Chondrocyte (in vitro differentiated cells): Measurements from ENCODE around the gene FAM185A. TPM values are rescaled to one million over a fixed set of nuclear protein-coding genes. Genes with fewer than 3 reads are reported as not detected.

Experiments
- DNase-seq: peaks from one replicate; pipeline ENCODE4 v3.0.0; 2021; ENCODE audit warnings: mixed read lengths, low spot score
- H3K27ac Mint-ChIP-seq: one replicate; pipeline ENCODE4 v1.8.0; 2021; ENCODE audit warnings: mild to moderate bottlenecking, moderate library complexity, mixed read lengths; ENCODE audit not compliant: unreplicated experiment
- H3K27me3 Mint-ChIP-seq: 2 replicates; pipeline ENCODE4 v1.8.0; 2021; ENCODE audit warnings: low read depth, mixed read lengths
- H3K36me3 Mint-ChIP-seq: 2 replicates; pipeline ENCODE4 v1.8.0; 2021; ENCODE audit warnings: low read depth, mixed read lengths
- H3K4me1 Mint-ChIP-seq: 2 replicates; pipeline ENCODE4 v1.8.0; 2021; ENCODE audit warnings: low read depth, mild to moderate bottlenecking, mixed read lengths
- H3K4me3 Mint-ChIP-seq: one replicate; pipeline ENCODE4 v1.8.0; 2021; ENCODE audit warnings: mild to moderate bottlenecking, moderate library complexity, mixed read lengths; ENCODE audit not compliant: unreplicated experiment
- H3K9me3 Mint-ChIP-seq: 2 replicates; pipeline ENCODE4 v1.8.0; 2021; ENCODE audit warnings: low read depth, mixed read lengths
- total RNA-seq: library from RNA; stranded (reverse); gene quantifications from 3 replicates; pipeline ENCODE4 v1.2.1, GENCODE V29; 2021
- TF ChIP-seq, protein P1 (sequence below): fragments of 200-600 bp; sonication (generic); IDR thresholded peaks from 2 replicates; pipeline ENCODE4 v1.5.0; 2021; ENCODE audit warnings: antibody characterized with exemption, mild to moderate bottlenecking, moderate library complexity

FAM185A gene
- total RNA-seq, 1 donor from 2014 or later: 5.6 TPM

DNA sequence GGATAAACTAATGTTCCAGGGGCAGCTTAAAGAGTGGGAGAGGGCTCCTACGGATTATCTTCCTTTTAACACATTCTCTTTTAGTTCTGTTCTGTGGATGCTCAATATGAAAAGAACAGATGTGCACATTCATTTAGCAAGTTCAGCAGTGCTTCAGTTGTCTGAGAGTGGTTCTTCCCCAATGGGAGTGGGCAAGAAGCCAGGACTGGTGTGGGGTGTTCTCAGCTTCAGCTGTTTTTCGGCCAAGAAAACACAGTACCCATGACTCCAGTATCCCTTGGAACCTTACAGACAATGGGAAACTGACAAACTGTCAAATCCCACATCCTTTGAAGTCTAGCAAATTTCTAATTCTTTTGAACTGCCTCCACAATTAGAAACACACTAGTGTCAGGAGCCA lies 92.5 kb downstream of the FAM185A start:
- TF ChIP-seq, protein P1, sequence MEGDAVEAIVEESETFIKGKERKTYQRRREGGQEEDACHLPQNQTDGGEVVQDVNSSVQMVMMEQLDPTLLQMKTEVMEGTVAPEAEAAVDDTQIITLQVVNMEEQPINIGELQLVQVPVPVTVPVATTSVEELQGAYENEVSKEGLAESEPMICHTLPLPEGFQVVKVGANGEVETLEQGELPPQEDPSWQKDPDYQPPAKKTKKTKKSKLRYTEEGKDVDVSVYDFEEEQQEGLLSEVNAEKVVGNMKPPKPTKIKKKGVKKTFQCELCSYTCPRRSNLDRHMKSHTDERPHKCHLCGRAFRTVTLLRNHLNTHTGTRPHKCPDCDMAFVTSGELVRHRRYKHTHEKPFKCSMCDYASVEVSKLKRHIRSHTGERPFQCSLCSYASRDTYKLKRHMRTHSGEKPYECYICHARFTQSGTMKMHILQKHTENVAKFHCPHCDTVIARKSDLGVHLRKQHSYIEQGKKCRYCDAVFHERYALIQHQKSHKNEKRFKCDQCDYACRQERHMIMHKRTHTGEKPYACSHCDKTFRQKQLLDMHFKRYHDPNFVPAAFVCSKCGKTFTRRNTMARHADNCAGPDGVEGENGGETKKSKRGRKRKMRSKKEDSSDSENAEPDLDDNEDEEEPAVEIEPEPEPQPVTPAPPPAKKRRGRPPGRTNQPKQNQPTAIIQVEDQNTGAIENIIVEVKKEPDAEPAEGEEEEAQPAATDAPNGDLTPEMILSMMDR: no peak
- Mint-ChIP-seq H3K27me3 (no peaks in the 10 kb centered on the region), H3K9me3 (no peaks in the 10 kb centered on the region), H3K27ac (no peak overlapping the region), H3K36me3 (no peaks in the 10 kb centered on the region), H3K4me1 (peaks cover 29% of the 10 kb centered on the region), H3K4me3 (no peak overlapping the region)
- DNase-seq: no peak

DNA sequence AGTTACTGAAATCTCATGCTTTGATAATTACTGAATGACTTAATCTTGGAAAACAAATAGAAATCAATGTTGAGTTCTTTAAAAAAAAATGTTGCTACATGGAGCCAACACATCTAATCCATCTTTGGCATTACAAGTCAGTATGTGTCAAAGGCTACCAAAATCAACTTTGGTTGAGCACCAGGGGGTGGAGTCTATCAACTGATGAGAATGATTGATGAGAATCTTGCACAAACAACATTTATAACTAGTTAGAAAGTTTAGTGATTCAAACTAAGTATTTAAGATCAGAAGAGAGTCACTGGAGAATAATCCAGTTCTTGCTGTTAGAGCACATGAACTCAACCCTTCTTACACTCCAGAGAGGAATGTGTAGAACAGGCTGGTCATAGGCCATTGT lies 93.5 kb downstream of the FAM185A start:
- Mint-ChIP-seq H3K27ac (no peak overlapping the region), H3K4me3 (no peak overlapping the region), H3K4me1 (peaks cover 19% of the 10 kb centered on the region), H3K36me3 (no peaks in the 10 kb centered on the region), H3K9me3 (no peaks in the 10 kb centered on the region), H3K27me3 (no peaks in the 10 kb centered on the region)
- TF ChIP-seq, protein P1: no peak
- no peak for DNase-seq

- no peak overlapping the region for H3K27ac Mint-ChIP-seq
- H3K4me1 Mint-ChIP-seq: peaks cover 11% of the 10 kb centered on the region
- DNase-seq: no peak
- no peaks in the 10 kb centered on the region for H3K9me3 Mint-ChIP-seq
- no peaks in the 10 kb centered on the region for H3K36me3 Mint-ChIP-seq
- H3K27me3 Mint-ChIP-seq: no peaks in the 10 kb centered on the region
- TF ChIP-seq, protein P1: no peak
- H3K4me3 Mint-ChIP-seq: no peak overlapping the region
These were observed 95.1 kb downstream of the FAM185A start for GRCh38 chr7:102843850-102844249.

DNA sequence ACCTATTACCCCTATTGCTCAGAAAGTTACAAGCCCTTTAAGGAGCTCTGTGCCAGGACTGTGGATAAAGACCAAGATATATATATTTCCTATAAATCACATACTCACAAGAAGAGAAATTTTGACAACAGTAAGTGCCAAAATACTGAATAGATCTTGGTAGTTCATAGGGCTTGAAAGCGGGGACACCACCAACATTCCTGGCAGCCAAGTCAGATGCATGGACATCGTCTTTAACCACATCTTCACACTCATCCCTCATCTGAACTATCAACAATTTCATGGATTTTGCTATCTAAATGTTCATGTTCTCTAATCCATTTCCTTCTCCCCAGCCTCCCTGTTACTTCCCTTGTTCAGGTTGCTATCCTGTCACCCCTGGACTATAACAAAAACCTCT lies 96.5 kb downstream of the FAM185A start:
- H3K9me3 Mint-ChIP-seq: no peaks in the 10 kb centered on the region
- H3K4me1 Mint-ChIP-seq: peaks cover 5% of the 10 kb centered on the region
- no peaks in the 10 kb centered on the region for H3K27me3 Mint-ChIP-seq
- TF ChIP-seq, protein P1: no peak
- H3K36me3 Mint-ChIP-seq: no peaks in the 10 kb centered on the region
- no peak for DNase-seq
- H3K4me3 Mint-ChIP-seq: no peak overlapping the region
- no peak overlapping the region for H3K27ac Mint-ChIP-seq

DNA sequence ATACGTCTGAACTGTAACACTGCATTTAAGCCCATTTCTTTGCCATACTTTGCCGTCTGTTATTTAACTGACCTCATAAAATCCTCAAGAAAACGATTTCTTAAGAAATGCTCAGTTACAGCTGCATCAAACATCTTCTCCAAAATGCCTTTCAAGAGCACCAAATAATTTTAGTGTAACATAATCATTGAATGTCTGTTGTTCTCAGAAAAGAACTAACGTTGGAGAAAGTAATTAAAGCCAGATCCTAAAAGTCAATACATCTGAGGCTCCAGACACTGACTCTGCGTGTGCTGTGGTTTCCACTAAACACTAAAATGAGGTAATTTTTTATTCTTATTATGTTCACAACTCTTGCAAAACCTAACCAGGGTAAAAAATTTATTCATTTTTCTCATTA lies 100.3 kb downstream of the FAM185A start:
- Mint-ChIP-seq H3K4me3 (no peak overlapping the region), H3K27ac (no peak overlapping the region), H3K4me1 (no peaks in the 10 kb centered on the region), H3K27me3 (no peaks in the 10 kb centered on the region), H3K36me3 (no peaks in the 10 kb centered on the region), H3K9me3 (peaks cover 5% of the 10 kb centered on the region)
- no peak for DNase-seq
- TF ChIP-seq, protein P1: no peak
